GM12874 (cell line): ENCODE results near the gene CAB39.
A peak's percentile ranks its signal among the peaks of the same experiment; 100 is the strongest.

ENCODE experiments used
- TF ChIP-seq, protein P1 (sequence below): IDR thresholded peaks from 2 replicates; pipeline ENCODE4 v1.5.1; 2011; ENCODE audit warnings: low read depth, mild to moderate bottlenecking, control low read depth, low read length, moderate library complexity; ENCODE audit not compliant: insufficient read depth

The CAB39 gene

DNA sequence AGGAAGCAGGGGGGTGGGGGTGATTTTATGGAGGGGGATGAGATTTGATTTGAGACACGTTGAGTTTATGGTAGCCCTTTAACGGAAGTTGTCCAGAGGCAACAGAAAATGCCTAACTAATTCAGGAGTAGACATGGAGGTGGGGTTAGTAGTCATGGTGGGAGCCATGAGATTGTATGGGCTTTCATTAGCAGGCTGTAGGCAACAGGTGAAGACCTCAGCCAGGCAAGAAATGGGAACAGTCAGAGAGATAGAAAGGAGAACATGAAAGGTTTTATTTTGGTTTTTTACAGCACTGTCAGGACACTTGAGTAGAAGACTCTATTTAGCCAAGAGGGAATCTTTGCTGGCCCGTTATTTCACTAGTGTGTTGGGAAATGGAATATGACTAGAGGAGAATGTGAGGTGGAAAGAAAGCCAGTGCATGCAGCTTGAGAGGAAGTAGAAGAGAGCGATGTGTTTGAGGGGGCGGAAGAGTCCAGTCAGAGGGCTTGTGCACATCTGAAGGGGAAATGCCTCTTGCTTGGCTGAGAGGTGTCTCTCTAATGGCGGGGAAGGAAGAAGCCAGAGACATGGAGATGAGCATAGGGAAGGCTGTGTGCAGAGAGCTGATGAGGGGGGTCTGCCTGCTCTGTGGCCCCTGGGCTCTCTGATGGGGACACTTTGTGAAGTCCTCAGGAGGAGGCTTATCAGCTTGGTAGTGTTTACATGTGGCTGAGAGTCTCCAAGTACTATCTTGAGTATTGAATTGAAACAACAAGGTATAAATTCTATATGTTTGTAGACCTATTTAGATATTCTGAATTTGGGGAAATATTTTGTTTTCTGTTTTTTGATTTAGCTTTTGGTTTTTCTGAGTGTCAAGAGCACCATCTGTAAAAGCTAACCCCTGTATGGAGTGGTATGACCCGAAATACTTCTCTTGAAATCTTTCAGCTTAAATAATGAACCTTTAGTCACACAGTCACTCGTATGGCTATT is 85.2 kb downstream of the CAB39 start:
- TF ChIP-seq, protein P1, sequence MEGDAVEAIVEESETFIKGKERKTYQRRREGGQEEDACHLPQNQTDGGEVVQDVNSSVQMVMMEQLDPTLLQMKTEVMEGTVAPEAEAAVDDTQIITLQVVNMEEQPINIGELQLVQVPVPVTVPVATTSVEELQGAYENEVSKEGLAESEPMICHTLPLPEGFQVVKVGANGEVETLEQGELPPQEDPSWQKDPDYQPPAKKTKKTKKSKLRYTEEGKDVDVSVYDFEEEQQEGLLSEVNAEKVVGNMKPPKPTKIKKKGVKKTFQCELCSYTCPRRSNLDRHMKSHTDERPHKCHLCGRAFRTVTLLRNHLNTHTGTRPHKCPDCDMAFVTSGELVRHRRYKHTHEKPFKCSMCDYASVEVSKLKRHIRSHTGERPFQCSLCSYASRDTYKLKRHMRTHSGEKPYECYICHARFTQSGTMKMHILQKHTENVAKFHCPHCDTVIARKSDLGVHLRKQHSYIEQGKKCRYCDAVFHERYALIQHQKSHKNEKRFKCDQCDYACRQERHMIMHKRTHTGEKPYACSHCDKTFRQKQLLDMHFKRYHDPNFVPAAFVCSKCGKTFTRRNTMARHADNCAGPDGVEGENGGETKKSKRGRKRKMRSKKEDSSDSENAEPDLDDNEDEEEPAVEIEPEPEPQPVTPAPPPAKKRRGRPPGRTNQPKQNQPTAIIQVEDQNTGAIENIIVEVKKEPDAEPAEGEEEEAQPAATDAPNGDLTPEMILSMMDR = no peak

GRCh38 chr2:230798769-230799399 is 86.2 kb downstream of the CAB39 start:
- TF ChIP-seq, protein P1 = peak; percentile 30; the same call in 1 of the 2 replicates

DNA sequence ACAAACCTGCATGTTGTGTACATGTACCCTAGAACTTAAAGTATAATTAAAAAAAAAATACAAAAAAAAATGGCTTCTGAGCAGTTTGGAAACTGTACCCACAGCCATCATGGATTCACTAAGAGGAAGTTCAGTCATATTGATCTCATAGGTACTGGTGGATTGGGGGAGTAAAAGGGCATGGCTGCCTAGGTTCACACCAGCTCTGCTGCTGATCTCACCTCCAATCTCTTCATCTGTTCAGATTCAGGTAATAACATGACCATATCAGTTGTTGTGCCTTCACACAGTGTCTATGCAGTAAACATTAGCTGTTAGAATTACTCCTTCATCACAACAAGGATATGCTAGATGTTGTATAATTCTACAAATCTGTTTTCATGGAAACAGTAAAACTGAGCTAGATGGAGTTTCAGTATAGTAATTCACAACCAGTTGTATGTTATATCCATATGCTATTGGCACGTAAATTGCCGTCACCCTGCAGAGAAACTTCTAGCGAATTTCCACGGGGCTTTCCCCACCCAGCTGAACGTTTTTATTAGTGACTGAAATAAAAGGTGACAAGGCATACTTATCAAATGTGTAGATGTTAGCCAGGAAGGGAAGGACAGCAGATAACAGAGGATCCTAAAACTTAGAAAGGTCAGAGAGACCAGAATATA is 92.8 kb downstream of the CAB39 start:
- TF ChIP-seq, protein P1 = no peak

DNA sequence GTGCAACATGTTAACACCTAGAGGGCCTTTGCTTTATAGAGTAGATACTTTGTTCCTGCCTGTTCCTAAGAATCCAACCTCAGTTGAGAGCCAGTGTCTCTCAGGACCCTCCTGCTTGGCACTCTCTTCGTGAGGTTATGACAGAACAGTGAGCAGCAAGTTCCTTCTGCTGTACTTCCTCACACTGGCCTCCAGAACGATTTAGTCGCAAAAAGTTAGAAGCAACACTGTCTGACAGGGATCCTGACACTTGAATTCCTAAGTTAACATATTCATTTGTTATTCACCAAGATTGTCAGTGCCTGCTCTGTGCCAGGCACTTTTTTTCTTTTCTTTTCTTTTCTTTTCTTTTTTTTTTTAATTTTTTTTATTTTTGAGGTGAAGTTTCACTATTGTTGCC is 95.1 kb downstream of the CAB39 start:
- TF ChIP-seq, protein P1 = no peak

DNA sequence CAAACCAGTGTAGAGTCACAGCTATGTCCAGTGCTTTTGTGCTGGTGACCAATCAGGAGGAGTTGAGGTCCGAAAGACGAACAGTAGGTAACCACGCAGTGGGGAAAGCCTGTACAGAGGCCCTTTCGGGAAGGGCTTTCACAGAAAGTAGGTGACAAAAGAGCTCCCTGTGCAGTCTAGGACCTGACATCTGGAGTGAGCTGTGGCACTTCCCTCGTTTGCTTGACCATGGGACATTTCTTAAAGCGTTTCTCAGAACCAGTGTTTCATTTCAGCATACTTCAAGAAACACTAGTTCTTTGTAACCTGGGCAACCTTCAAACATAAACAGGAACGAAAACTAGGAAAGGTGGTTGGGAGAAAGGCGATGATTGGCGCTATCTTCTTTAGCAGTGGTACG is 96.4 kb downstream of the CAB39 start:
- TF ChIP-seq, protein P1 = no peak

DNA sequence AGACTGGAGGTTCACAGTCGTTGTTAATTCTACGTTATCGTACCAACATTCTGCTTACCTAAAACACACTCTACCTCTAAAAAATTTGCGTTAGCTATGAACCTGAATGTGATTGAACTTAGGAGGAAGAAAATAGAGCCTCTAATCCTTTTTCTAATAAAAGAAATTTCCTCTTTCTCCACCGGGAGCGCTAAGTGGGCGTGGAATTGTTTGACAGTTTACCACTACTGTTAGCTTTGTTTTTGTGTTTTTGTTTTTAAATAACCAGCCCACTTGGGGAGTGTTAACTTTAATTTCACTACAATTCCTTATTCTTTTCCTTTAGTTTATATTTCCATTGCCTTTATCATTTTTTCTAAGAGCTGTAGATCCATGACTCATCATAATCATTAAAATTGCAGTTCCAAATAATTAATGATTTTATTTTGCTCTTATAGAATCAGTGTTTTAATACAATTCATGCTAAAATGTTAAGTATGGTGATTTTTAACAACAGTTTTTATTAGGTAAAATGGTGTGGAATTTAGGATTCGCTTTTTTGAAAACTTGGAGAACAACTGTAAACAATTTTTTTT is 97.1 kb downstream of the CAB39 start:
- TF ChIP-seq, protein P1 = no peak

DNA sequence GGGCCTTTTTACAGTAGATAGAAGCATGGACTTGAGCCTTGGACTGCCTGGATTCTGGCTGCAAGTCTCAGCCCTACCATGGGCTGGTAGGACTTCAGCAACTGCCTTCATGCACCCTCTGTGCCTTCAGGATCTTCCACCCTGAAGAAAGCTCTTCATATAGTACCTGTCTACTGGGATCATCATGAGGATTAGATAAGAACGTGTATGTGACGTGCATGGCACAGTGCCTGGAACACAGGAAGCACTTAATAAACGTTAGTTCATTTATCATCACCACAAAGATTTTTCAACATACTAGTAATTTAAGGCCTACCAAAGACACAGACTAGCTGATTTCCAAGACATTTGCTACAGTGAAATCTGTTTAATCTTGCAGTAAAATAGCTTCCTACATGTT is 98.9 kb downstream of the CAB39 start:
- TF ChIP-seq, protein P1 = no peak
